HG02943 (cell line): ENCODE measurements around the gene ZNF765.
"Not testable (repeated sequence)": the region's sequence is repeated elsewhere in the genome, so short reads cannot be mapped to it uniquely, and the experiment has no call there.

Experiments
- ATAC-seq: cut with Tn5 transposase; IDR thresholded peaks from one replicate; pipeline ENCODE4 v1.9.1; 2021; ENCODE audit warnings: mild to moderate bottlenecking, low read depth, moderate library complexity; ENCODE audit not compliant: unreplicated experiment

Gene ZNF765

GRCh38 chr19:53475470-53475869, 80.5 kb downstream of the ZNF765 start:
- ATAC-seq, result not testable (repeated sequence)
